Stimulated activated naive CD8-positive, alpha-beta T cell treated with anti-CD3 and anti-CD28 coated beads, Interleukin-15, amount 100 ng/mL, for 72 hours (primary cell): ENCODE data around the gene TNS2.

ENCODE experiments used
- ATAC-seq: fragments of 150-1000 bp; cut with Tn5 transposase; 2 replicates; pipeline ENCODE4 v1.10.0; 2021; ENCODE audit warnings: mild to moderate bottlenecking, moderate library complexity
- DNase-seq, 2 donors: peaks; one replicate each; pipeline ENCODE4 v3.0.0; 2021 to 2022
- H3K27ac Mint-ChIP-seq, 2 donors: one replicate each; pipeline ENCODE4 v1.8.0; 2022; ENCODE audit warnings: mild to moderate bottlenecking in 2 of 2, mixed read lengths in 2 of 2, moderate library complexity in 2 of 2
- H3K27me3 Mint-ChIP-seq: one replicate; pipeline ENCODE4 v1.8.0; 2022; ENCODE audit warnings: mixed read lengths
- H3K4me1 Mint-ChIP-seq: one replicate; pipeline ENCODE4 v1.8.0; 2022; ENCODE audit warnings: mild to moderate bottlenecking, mixed read lengths
- H3K4me3 Mint-ChIP-seq, 2 donors: one replicate each; pipeline ENCODE4 v1.8.0; 2022; ENCODE audit warnings: mild to moderate bottlenecking in 2 of 2, mixed read lengths in 2 of 2, moderate library complexity in 1 of 2
- H3K9me3 Mint-ChIP-seq, 2 donors: one replicate each; pipeline ENCODE4 v1.8.0; 2022; ENCODE audit warnings: mixed read lengths in 2 of 2

TNS2 gene

DNA sequence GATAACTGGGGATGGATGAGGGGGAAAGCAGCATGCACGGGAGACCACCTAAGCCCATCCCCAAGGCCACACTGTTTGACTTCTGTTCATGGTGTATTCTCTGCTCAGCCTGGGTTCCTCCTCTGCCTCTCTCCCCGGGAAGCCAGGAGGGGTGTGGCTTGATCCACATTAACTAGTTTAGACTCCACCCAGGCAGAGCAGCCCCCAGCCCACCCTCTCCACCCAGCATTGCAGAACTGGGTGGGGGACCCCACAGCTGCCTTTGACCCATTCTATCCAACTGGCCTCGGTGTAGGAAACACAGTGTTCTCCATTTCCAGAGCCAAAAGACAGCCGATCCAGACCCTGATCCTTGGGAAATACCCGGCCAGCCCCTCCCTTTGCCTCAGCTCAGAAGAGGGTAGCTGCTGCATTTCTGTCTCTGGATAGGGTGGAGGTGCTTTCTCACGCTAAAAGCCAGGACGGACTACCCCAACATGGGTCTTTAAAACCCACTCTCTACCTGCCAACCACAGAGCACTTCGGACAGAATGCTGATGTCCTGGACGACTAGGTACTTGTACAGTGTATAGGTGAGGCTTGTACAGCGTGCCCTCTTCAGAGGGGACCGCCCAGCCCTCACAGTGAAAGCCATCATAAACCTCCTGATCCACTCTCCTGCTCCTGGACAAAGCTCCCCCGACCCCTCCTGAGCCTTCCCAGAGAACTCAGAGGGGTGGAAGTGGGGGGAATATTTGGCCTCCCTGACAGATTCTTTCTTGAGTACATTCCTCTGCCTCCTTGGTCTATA, 20.0 kb downstream of the TNS2 start:
- Mint-ChIP-seq H3K27ac (peak overlapping the region in 1 of 2 donors; percentile 75), H3K4me3 (no peak overlapping the region), H3K4me1 (peaks cover 62% of the 10 kb centered on the region)

GRCh38 chr12:53070877-53071492, 21.1 kb downstream of the TNS2 start:
- Mint-ChIP-seq H3K4me3 (no peak overlapping the region), H3K27me3 (no peaks in the 10 kb centered on the region), H3K4me1 (peaks cover 67% of the 10 kb centered on the region), H3K9me3 (no peaks in the 10 kb centered on the region), H3K27ac (peak overlapping the region in 1 of 2 donors; percentile 51)
- DNase-seq = no peak
- no peak for ATAC-seq

More for the DNA sequence above, 20.0 kb downstream of the TNS2 start:
- ATAC-seq = no peak
- Mint-ChIP-seq H3K27me3 (no peaks in the 10 kb centered on the region), H3K9me3 (no peaks in the 10 kb centered on the region)
- no peak for DNase-seq

GRCh38 chr12:53071591-53072551, 22.0 kb downstream of the TNS2 start:
- H3K27me3 Mint-ChIP-seq = no peaks in the 10 kb centered on the region
- H3K4me3 Mint-ChIP-seq = no peak overlapping the region
- H3K4me1 Mint-ChIP-seq = peaks cover 66% of the 10 kb centered on the region
- H3K27ac Mint-ChIP-seq = peak overlapping the region in 1 of 2 donors; percentile 69
- ATAC-seq (no peak), DNase-seq (no peak)
- H3K9me3 Mint-ChIP-seq = no peaks in the 10 kb centered on the region

- H3K9me3 Mint-ChIP-seq = no peaks in the 10 kb centered on the region
- H3K27ac Mint-ChIP-seq = no peak overlapping the region
- peaks cover 70% of the 10 kb centered on the region for H3K4me1 Mint-ChIP-seq
- ATAC-seq (no peak), DNase-seq (no peak)
- no peaks in the 10 kb centered on the region for H3K27me3 Mint-ChIP-seq
- H3K4me3 Mint-ChIP-seq = no peak overlapping the region
Observed at GRCh38 chr12:53073881-53074280, 24.0 kb downstream of the TNS2 start.

DNA sequence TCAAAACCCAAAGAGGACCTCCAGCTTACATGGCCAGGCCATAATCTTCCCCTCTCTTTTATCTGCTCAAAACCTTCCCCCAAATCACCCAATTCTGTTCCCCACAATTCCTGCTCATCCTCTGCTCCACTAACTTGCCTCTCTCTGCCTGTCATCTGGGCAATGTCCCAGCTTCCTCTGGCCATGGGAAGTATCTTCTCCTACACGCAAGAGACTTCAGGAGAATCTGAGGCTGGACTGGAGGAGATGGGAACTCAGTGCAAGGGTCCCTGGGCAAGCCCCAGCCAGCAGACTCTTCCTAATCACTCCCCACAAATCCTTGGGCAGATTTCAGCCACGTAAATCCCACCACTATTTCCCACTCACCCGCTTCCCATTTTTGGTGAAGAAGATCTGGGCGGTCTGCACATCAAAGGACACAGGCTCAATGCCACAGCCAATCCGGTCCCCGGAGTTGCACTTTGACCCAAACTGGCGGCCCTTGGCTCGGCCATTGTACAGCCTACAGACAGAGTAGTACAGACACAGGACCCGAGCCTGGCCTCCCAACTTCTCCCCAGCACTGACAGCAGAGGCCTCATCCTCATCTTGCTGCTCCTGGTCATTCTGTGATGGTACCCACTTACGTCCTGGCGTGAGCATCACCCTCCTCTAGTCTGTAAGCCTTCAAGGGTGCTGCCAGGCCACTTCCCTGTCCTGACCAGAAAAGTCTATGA, 24.6 kb downstream of the TNS2 start:
- H3K9me3 Mint-ChIP-seq = no peaks in the 10 kb centered on the region
- H3K27ac Mint-ChIP-seq = peak overlapping the region in 1 of 2 donors; percentile 5
- ATAC-seq (no peak), DNase-seq (no peak)
- H3K4me3 Mint-ChIP-seq = no peak overlapping the region
- H3K27me3 Mint-ChIP-seq = no peaks in the 10 kb centered on the region
- H3K4me1 Mint-ChIP-seq = peaks cover 68% of the 10 kb centered on the region

DNA sequence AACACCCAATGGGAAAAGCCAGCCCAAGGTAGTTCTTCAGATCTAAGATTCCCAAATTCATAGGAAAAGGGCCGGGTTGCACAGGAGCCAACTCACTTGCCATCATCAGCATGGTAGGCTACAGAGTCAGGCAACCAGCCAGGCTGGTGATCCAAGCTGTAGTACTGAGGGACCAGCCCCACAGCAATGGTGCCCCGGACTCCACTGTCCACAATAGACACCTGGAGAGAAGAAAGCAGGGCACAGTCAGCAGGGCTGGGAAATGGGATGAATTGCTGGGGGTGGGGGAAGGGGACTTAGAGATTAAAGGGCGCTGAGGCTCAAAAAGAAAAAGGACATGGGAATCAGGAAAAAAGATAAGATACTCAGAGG, 25.1 kb downstream of the TNS2 start:
- no peak for ATAC-seq
- Mint-ChIP-seq H3K4me1 (peaks cover 70% of the 10 kb centered on the region), H3K27ac (peak overlapping the region in 1 of 2 donors; percentile 75), H3K9me3 (no peaks in the 10 kb centered on the region), H3K27me3 (no peaks in the 10 kb centered on the region), H3K4me3 (no peak overlapping the region)
- no peak for DNase-seq

GRCh38 chr12:53076461-53076860, 26.6 kb downstream of the TNS2 start:
- peaks cover 68% of the 10 kb centered on the region for H3K4me1 Mint-ChIP-seq
- peak overlapping the region in 1 of 2 donors; percentile 39 for H3K27ac Mint-ChIP-seq
- DNase-seq (no peak), ATAC-seq (no peak)
- no peaks in the 10 kb centered on the region for H3K9me3 Mint-ChIP-seq
- no peak overlapping the region for H3K4me3 Mint-ChIP-seq
- H3K27me3 Mint-ChIP-seq = no peaks in the 10 kb centered on the region

- H3K4me1 Mint-ChIP-seq = peaks cover 64% of the 10 kb centered on the region
- DNase-seq (no peak), ATAC-seq (no peak)
- no peaks in the 10 kb centered on the region for H3K27me3 Mint-ChIP-seq
- no peaks in the 10 kb centered on the region for H3K9me3 Mint-ChIP-seq
- H3K27ac Mint-ChIP-seq = no peak overlapping the region
- H3K4me3 Mint-ChIP-seq = peak overlapping the region in 1 of 2 donors; percentile 28
Observed at GRCh38 chr12:53077030-53077429, 27.2 kb downstream of the TNS2 start.

GRCh38 chr12:53078425-53079225, 28.8 kb downstream of the TNS2 start:
- peak overlapping the region; percentile 83 to 97 for H3K4me3 Mint-ChIP-seq
- peaks cover 52% of the 10 kb centered on the region for H3K4me1 Mint-ChIP-seq
- no peaks in the 10 kb centered on the region for H3K9me3 Mint-ChIP-seq
- H3K27ac Mint-ChIP-seq = peak overlapping the region; percentile 97 to 99
- ATAC-seq = peak; percentile 58
- DNase-seq = peak in 1 of 2 donors; percentile 63
- H3K27me3 Mint-ChIP-seq = no peaks in the 10 kb centered on the region

DNA sequence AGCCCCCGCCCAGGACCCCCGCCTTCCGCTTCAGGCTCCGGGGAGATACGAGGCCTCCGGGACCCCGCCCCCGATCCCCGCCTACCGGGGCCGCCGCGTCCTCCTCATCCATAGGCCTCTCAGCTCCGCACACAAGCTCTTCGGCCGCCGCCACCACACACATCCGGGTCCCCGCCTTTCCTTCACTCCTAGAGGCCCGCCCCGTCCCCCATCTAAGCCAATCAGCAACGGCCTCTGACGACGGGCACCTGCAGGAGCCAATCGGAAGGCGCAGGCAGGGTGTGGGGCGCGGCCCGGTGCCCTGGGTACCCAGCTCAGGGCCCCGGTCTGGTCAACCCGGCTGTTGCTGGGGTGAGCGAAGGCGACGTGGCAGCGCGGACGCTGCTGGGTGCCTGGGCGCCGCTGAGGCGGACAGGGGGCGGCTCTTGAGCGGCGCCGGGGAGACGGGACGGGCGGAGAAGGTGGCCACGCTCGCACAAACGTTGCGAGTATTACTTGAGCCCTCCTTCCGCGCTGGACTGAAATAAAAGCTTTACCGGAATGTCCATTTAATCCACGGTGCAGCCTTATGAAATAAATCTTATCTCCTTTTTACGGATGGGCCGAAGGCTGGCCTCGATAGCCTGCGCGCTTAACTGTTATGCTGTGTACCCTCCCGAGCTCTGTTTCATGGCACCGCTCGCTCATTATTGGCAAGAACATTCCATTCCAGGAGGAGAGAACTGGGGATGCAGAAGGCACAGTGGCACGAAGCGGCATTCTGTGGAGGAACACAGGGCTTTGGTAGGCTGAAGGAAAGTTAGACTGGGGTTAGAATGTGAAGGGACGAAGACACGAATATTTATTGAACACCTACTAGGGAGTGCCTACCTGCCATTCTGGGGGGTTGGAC, 29.6 kb downstream of the TNS2 start, which contains the start of gene SPRYD3:
Gene SPRYD3, minus strand, starts transcription at position 165 of the 892 bp plus-strand sequence. Its CDS starts 57 bp downstream, at position 108.
- peak; percentile 98 for DNase-seq
- Mint-ChIP-seq H3K4me3 (peak within 1 kb of the TSS; percentile 83 to 97), H3K27me3 (no peaks in the 10 kb centered on the region), H3K4me1 (peaks cover 44% of the 10 kb centered on the region), H3K9me3 (no peaks in the 10 kb centered on the region), H3K27ac (peak within 1 kb of the TSS; percentile 97 to 99)
- ATAC-seq = peak; percentile 98

- Mint-ChIP-seq H3K27me3 (no peaks in the 10 kb centered on the region), H3K4me1 (peaks cover 13% of the 10 kb centered on the region), H3K4me3 (no peak overlapping the region), H3K27ac (peak overlapping the region in 1 of 2 donors; percentile 55), H3K9me3 (no peaks in the 10 kb centered on the region)
- no peak for DNase-seq
- no peak for ATAC-seq
Observed at GRCh38 chr12:53082637-53083175, 32.8 kb downstream of the TNS2 start.

GRCh38 chr12:53086361-53086760, 36.5 kb downstream of the TNS2 start:
- Mint-ChIP-seq H3K27ac (no peak overlapping the region), H3K4me3 (no peak overlapping the region), H3K27me3 (no peaks in the 10 kb centered on the region), H3K4me1 (no peaks in the 10 kb centered on the region), H3K9me3 (no peaks in the 10 kb centered on the region)
- DNase-seq (no peak), ATAC-seq (no peak)

GRCh38 chr12:53090105-53090504, 40.2 kb downstream of the TNS2 start:
- Mint-ChIP-seq H3K9me3 (no peaks in the 10 kb centered on the region), H3K4me1 (peaks cover 12% of the 10 kb centered on the region), H3K4me3 (no peak overlapping the region), H3K27me3 (no peaks in the 10 kb centered on the region), H3K27ac (no peak overlapping the region)
- DNase-seq (no peak), ATAC-seq (no peak)
